ENCODE data around the gene NRCAM. TPM values are rescaled to one million over a fixed set of nuclear protein-coding genes. Genes with fewer than 3 reads are reported as not detected.
"Not testable (repeated sequence)": the region's sequence is repeated elsewhere in the genome, so short reads cannot be mapped to it uniquely, and the experiment has no call there.

The NRCAM gene
- total RNA-seq, 1 donor from 2014 or later = 33.2 TPM

GRCh38 chr7:108278776-108279175 lies 177.5 kb downstream of the NRCAM start:
- no peaks in the 10 kb centered on the region for H3K27me3 Mint-ChIP-seq (ENCODE audit: low read depth)
- peaks cover 13% of the 10 kb centered on the region for H3K9me3 Mint-ChIP-seq
- H3K36me3 Mint-ChIP-seq (ENCODE audit: low read depth) = peaks cover 28% of the 10 kb centered on the region
- no peak for DNase-seq (ENCODE audit: low read depth, low spot score)
- TF ChIP-seq CTCF (conservative IDR thresholded peaks at IDR 0.05) = no peak
- no peak overlapping the region for H3K4me3 Mint-ChIP-seq
- peaks cover 16% of the 10 kb centered on the region for H3K4me1 Mint-ChIP-seq
- no peak overlapping the region for H3K27ac Mint-ChIP-seq (ENCODE audit: unreplicated experiment)

GRCh38 chr7:108278281-108278680 lies 178.0 kb downstream of the NRCAM start:
- no peaks in the 10 kb centered on the region for H3K27me3 Mint-ChIP-seq (ENCODE audit: low read depth)
- no peak for DNase-seq (ENCODE audit: low read depth, low spot score)

GRCh38 chr7:108274447-108274846 lies 181.8 kb downstream of the NRCAM start:
- H3K27ac Mint-ChIP-seq (ENCODE audit: unreplicated experiment); DNase-seq (ENCODE audit: low read depth, low spot score); H3K4me1 Mint-ChIP-seq; H3K27me3 Mint-ChIP-seq (ENCODE audit: low read depth); H3K4me3 Mint-ChIP-seq: not testable (repeated sequence)
- H3K9me3 Mint-ChIP-seq = peaks cover 13% of the 10 kb centered on the region
- peaks cover 28% of the 10 kb centered on the region for H3K36me3 Mint-ChIP-seq (ENCODE audit: low read depth)

More at GRCh38 chr7:108278281-108278680, 178.0 kb downstream of the NRCAM start:
- peaks cover 28% of the 10 kb centered on the region for H3K36me3 Mint-ChIP-seq (ENCODE audit: low read depth)
- TF ChIP-seq CTCF (conservative IDR thresholded peaks at IDR 0.05) = no peak
- no peak overlapping the region for H3K4me3 Mint-ChIP-seq
- peaks cover 14% of the 10 kb centered on the region for H3K4me1 Mint-ChIP-seq
- H3K9me3 Mint-ChIP-seq = peaks cover 13% of the 10 kb centered on the region
- H3K27ac Mint-ChIP-seq (ENCODE audit: unreplicated experiment) = no peak overlapping the region

- not testable (repeated sequence) for DNase-seq (ENCODE audit: low read depth, low spot score); H3K27me3 Mint-ChIP-seq (ENCODE audit: low read depth); H3K4me3 Mint-ChIP-seq; H3K27ac Mint-ChIP-seq (ENCODE audit: unreplicated experiment)
- H3K36me3 Mint-ChIP-seq (ENCODE audit: low read depth) = peaks cover 24% of the 10 kb centered on the region
- peaks cover 13% of the 10 kb centered on the region for H3K9me3 Mint-ChIP-seq
- H3K4me1 Mint-ChIP-seq = peaks cover 11% of the 10 kb centered on the region
Measured at GRCh38 chr7:108272891-108273290, 183.3 kb downstream of the NRCAM start.

GRCh38 chr7:108270385-108271015 lies 185.7 kb downstream of the NRCAM start:
- H3K9me3 Mint-ChIP-seq = peaks cover 2% of the 10 kb centered on the region
- H3K4me3 Mint-ChIP-seq = no peak overlapping the region
- H3K4me1 Mint-ChIP-seq = peaks cover 11% of the 10 kb centered on the region
- H3K36me3 Mint-ChIP-seq (ENCODE audit: low read depth) = peaks cover 3% of the 10 kb centered on the region
- DNase-seq (ENCODE audit: low read depth, low spot score) = no peak
- peak overlapping the region; percentile 30 for H3K27ac Mint-ChIP-seq (ENCODE audit: unreplicated experiment)
- H3K27me3 Mint-ChIP-seq (ENCODE audit: low read depth) = no peaks in the 10 kb centered on the region
- TF ChIP-seq CTCF (conservative IDR thresholded peaks at IDR 0.05) = no peak

- Mint-ChIP-seq H3K27ac (ENCODE audit: unreplicated experiment) (no peak overlapping the region), H3K9me3 (no peaks in the 10 kb centered on the region), H3K4me3 (no peak overlapping the region), H3K36me3 (ENCODE audit: low read depth) (no peaks in the 10 kb centered on the region), H3K27me3 (ENCODE audit: low read depth) (no peaks in the 10 kb centered on the region), H3K4me1 (peaks cover 11% of the 10 kb centered on the region)
- no peak for DNase-seq (ENCODE audit: low read depth, low spot score)
- no peak for TF ChIP-seq CTCF (conservative IDR thresholded peaks at IDR 0.05)
Measured at GRCh38 chr7:108268200-108268820, 187.9 kb downstream of the NRCAM start.
